Natural killer cell (primary cell): ENCODE results near the gene NDFIP1. TPM values are rescaled to one million over a fixed set of nuclear protein-coding genes. Genes with fewer than 3 reads are reported as not detected.

Experiments used
- ATAC-seq, 3 donors: fragments of 150-1000 bp in 2 of 3; fragments of 200-7000 bp in 1 of 3; cut with Tn5 transposase; 1 replicate in 1 of 3; 2 replicates in 2 of 3; pipeline ENCODE4 v1.10.0; 2021; ENCODE audit warnings: mild to moderate bottlenecking in 2 of 3, moderate library complexity in 2 of 3
- DNase-seq, 2 donors: peaks; one replicate each; pipeline versions ENCODE4 v3.0.0 to v3.0.0-alpha.2; 2013 to 2021; ENCODE audit warnings: mixed read lengths in 1 of 2
- H3K27ac ChIP-seq: one replicate; pipeline ENCODE4 v1.5.1; 2013; ENCODE audit warnings: mild to moderate bottlenecking, low read length
- H3K27me3 ChIP-seq: one replicate; pipeline ENCODE4 v1.6.1; 2013; ENCODE audit warnings: low read length; ENCODE audit not compliant: control insufficient read depth, insufficient read depth
- H3K36me3 ChIP-seq: one replicate; pipeline ENCODE4 v1.6.1; 2013; ENCODE audit warnings: low read length; ENCODE audit not compliant: control insufficient read depth, insufficient read depth
- H3K4me1 ChIP-seq: one replicate; pipeline ENCODE4 v1.6.1; 2013; ENCODE audit warnings: low read length; ENCODE audit not compliant: control insufficient read depth, insufficient read depth
- H3K4me3 ChIP-seq: one replicate; pipeline ENCODE4 v1.5.1; 2013; ENCODE audit warnings: low read length
- H3K9me3 ChIP-seq: one replicate; pipeline ENCODE4 v1.6.1; 2013; ENCODE audit warnings: low read length; ENCODE audit not compliant: control insufficient read depth, insufficient read depth
- H3K27ac Mint-ChIP-seq, 2 donors: one replicate each; pipeline ENCODE4 v1.8.0; 2022; ENCODE audit warnings: mild to moderate bottlenecking in 2 of 2, mixed read lengths in 2 of 2, moderate library complexity in 1 of 2
- H3K27me3 Mint-ChIP-seq, 2 donors: one replicate each; pipeline ENCODE4 v1.8.0; 2022; ENCODE audit warnings: low read depth in 2 of 2, mixed read lengths in 2 of 2
- H3K36me3 Mint-ChIP-seq: one replicate; pipeline ENCODE4 v1.8.0; 2022; ENCODE audit warnings: mixed read lengths
- H3K4me1 Mint-ChIP-seq, 2 donors: one replicate each; pipeline ENCODE4 v1.8.0; 2022; ENCODE audit warnings: mixed read lengths in 2 of 2
- H3K4me3 Mint-ChIP-seq: one replicate; pipeline ENCODE4 v1.8.0; 2022; ENCODE audit warnings: mild to moderate bottlenecking, moderate library complexity, mixed read lengths
- H3K9me3 Mint-ChIP-seq, 2 donors: one replicate each; pipeline ENCODE4 v1.8.0; 2022; ENCODE audit warnings: mixed read lengths in 2 of 2
- WGBS: methylation state at CpG from one replicate; pipeline ENCODE4 v1.1.7; 2013; ENCODE audit warnings: missing lambda C conversion rate; ENCODE audit not compliant: insufficient coverage; 5-methylcytosine and 5-hydroxymethylcytosine counted together
- intact Hi-C: fragments of 100-400 bp; cut with micrococcal nuclease; formaldehyde crosslinking; loops from one replicate; pipeline ENCODE4 v1.14.2; 2022
- total RNA-seq, 4 donors: library from RNA; stranded (reverse); fragments of 120-200 nt in 1 of 4; gene quantifications; one replicate each; pipeline versions ENCODE4 v1.2.3 to v1.2.4, GENCODE V29; 2013 to 2022
- TF ChIP-seq, protein P1 (sequence below): fragments of 200-600 bp; IDR thresholded peaks from one replicate; pipeline ENCODE4 v1.8.0; 2022; ENCODE audit warnings: antibody characterized with exemption

The NDFIP1 gene
- total RNA-seq, 3 donors from 2014 or later (not counting 1 experiment from before 2014, with no cell fraction given) = 45.4 to 57.6 (median 51.7) TPM

DNA sequence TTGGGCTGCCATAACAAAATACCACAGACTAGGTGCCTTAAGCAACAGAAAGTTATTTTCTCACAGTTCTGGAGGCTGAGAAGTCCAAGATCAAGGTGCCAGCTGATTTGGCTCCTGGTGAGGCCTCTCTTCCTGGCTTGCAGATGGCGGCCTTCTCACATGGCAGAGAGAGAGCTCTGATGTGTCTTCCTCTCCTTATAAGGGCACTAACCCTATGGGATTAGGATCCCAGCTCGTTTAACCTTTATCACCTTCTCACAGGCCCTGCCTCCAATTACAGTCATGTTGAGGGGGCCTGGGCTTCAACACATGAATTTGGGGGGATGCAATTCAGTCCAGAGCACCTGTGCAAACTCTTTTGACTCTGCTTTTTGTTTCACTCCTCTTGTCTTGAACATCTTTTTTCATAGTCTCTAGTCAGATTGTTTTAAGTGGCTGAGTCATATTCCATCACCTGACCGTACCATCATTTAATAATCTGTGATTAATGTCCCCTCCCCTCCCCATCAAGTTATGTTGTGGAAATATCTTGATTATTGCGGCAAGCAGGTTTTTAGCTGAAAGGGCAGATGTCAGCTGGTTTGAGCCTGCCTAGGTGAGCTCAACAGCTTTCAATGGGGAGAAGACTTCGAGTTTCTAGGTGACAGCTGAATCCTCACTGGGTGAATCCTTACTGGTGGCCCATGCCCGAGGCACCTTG is 61.8 kb downstream of the NDFIP1 start:
- Mint-ChIP-seq H3K36me3 (no peaks in the 10 kb centered on the region), H3K4me1 (no peaks in the 10 kb centered on the region), H3K4me3 (no peak overlapping the region), H3K27me3 (peaks cover 0 to 3% of the 10 kb centered on the region in 2 donors), H3K27ac (no peak overlapping the region), H3K9me3 (no peaks in the 10 kb centered on the region)
- Histone ChIP-seq H3K27me3 (no peaks in the 10 kb centered on the region), H3K36me3 (no peaks in the 10 kb centered on the region), H3K4me1 (no peaks in the 10 kb centered on the region), H3K27ac (no peak overlapping the region), H3K9me3 (no peaks in the 10 kb centered on the region), H3K4me3 (no peak overlapping the region)
- TF ChIP-seq, protein P1, sequence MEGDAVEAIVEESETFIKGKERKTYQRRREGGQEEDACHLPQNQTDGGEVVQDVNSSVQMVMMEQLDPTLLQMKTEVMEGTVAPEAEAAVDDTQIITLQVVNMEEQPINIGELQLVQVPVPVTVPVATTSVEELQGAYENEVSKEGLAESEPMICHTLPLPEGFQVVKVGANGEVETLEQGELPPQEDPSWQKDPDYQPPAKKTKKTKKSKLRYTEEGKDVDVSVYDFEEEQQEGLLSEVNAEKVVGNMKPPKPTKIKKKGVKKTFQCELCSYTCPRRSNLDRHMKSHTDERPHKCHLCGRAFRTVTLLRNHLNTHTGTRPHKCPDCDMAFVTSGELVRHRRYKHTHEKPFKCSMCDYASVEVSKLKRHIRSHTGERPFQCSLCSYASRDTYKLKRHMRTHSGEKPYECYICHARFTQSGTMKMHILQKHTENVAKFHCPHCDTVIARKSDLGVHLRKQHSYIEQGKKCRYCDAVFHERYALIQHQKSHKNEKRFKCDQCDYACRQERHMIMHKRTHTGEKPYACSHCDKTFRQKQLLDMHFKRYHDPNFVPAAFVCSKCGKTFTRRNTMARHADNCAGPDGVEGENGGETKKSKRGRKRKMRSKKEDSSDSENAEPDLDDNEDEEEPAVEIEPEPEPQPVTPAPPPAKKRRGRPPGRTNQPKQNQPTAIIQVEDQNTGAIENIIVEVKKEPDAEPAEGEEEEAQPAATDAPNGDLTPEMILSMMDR = no peak
- WGBS = 87% methylated on average over 5 of the region's 6 CpGs
- no peak for DNase-seq
- intact Hi-C loops = no loop called here
- no peak for ATAC-seq

DNA sequence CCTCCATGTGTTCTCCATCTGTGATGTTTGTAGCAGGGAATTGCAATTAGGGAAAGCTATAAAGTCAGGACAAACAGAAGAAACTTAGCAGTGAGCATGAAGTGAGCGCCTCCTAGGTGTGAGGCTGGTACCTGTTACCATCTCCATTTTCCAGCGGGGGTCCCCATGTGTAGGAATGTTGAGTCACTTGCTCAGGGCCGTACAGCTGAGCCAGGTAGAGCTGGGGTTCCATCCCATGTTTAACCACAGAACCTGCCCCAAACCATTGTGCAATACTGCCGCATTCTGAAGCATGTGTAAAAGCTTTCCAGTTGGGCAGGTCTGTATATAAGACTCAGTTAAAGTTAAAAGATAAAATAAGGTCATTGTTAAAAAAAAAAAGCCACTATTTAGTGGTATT is 62.7 kb downstream of the NDFIP1 start:
- no peak for DNase-seq
- Histone ChIP-seq H3K4me3 (no peak overlapping the region), H3K27me3 (no peaks in the 10 kb centered on the region), H3K9me3 (no peaks in the 10 kb centered on the region), H3K36me3 (no peaks in the 10 kb centered on the region), H3K27ac (no peak overlapping the region), H3K4me1 (no peaks in the 10 kb centered on the region)
- no peaks in the 10 kb centered on the region for H3K36me3 Mint-ChIP-seq
- TF ChIP-seq, protein P1 = no peak
- H3K9me3 Mint-ChIP-seq = no peaks in the 10 kb centered on the region
- intact Hi-C loops = no loop called here
- peaks cover 0 to 7% of the 10 kb centered on the region in 2 donors for H3K27me3 Mint-ChIP-seq
- WGBS = 91% methylated on average over 4 of the region's 4 CpGs
- no peak for ATAC-seq
- H3K4me1 Mint-ChIP-seq = no peaks in the 10 kb centered on the region
- H3K4me3 Mint-ChIP-seq = no peak overlapping the region
- H3K27ac Mint-ChIP-seq = no peak overlapping the region

DNA sequence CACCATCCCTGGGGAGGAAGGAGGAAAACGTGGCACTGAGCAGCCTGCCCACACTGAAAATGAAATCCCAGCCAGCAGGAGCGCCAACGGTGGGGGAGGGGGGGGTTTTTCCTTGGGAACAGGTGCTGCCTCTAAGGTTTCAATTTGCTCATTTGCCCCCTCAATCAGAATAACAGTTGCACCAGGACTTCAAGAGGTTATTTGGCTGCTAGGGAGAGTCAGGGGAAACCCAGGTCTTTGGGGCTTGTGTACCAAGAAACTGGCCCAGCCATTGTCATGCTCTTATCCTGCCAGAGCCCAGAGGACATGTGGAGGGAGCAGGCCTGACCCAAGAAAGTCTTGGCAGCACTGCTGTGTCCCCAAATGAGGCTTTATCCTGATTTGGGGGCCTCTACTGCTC is 66.5 kb downstream of the NDFIP1 start:
- DNase-seq = no peak
- H3K36me3 ChIP-seq = no peaks in the 10 kb centered on the region
- no peaks in the 10 kb centered on the region for H3K9me3 ChIP-seq
- H3K4me1 ChIP-seq = no peaks in the 10 kb centered on the region
- intact Hi-C loops = no loop called here
- H3K27ac ChIP-seq = no peak overlapping the region
- Mint-ChIP-seq H3K36me3 (no peaks in the 10 kb centered on the region), H3K9me3 (no peaks in the 10 kb centered on the region), H3K4me3 (no peak overlapping the region), H3K4me1 (no peaks in the 10 kb centered on the region), H3K27me3 (peaks cover 0 to 7% of the 10 kb centered on the region in 2 donors), H3K27ac (no peak overlapping the region)
- TF ChIP-seq, protein P1 = no peak
- WGBS = 67% methylated on average over 3 of the region's 3 CpGs
- H3K4me3 ChIP-seq = no peak overlapping the region
- ATAC-seq = no peak
- H3K27me3 ChIP-seq = no peaks in the 10 kb centered on the region
